HL-60 (cell line): ENCODE results near the gene FGF3.

ENCODE experiments used
- DNase-seq, 2 experiments: peaks; one replicate each; pipeline ENCODE4 v3.0.0-alpha.2; 2010 to 2020; ENCODE audit warnings: low read depth in 1 of 2, low spot score in 1 of 2
- H3K27ac ChIP-seq: fragments of 250-450 bp; sonication (Bioruptor Pico); replicated peaks from 2 replicates; pipeline ENCODE4 v1.5.1; 2020; ENCODE audit warnings: mild to moderate bottlenecking, moderate library complexity
- H3K27me3 ChIP-seq: fragments of 250-450 bp; sonication (Bioruptor Pico); 2 replicates; pipeline ENCODE4 v1.5.1; 2021; ENCODE audit warnings: mild to moderate bottlenecking, moderate library complexity; ENCODE audit not compliant: insufficient read depth, poor library complexity, severe bottlenecking
- H3K4me3 ChIP-seq: replicated peaks from 2 replicates; pipeline ENCODE4 v1.5.1; 2011; ENCODE audit warnings: mild to moderate bottlenecking, control low read depth, low read length; ENCODE audit not compliant: insufficient read depth
- CTCF ChIP-seq: IDR thresholded peaks from one replicate; pipeline ENCODE4 v1.5.1; 2011; ENCODE audit warnings: low read length, control low read depth, inconsistent platforms; ENCODE audit not compliant: insufficient read depth
- GABPA ChIP-seq: IDR thresholded peaks from 2 replicates; pipeline ENCODE4 v1.6.1; 2012; ENCODE audit warnings: low read depth
- POLR2AphosphoS5 ChIP-seq: IDR thresholded peaks from 2 replicates; pipeline ENCODE4 v1.6.1; 2012; ENCODE audit warnings: low read depth
- REST ChIP-seq: IDR thresholded peaks from 2 replicates; pipeline ENCODE4 v1.6.1; 2012; ENCODE audit warnings: low read depth; ENCODE audit not compliant: insufficient replicate concordance
- SPI1 ChIP-seq: IDR thresholded peaks from 2 replicates; pipeline ENCODE4 v1.6.1; 2012; ENCODE audit warnings: low read depth, mild to moderate bottlenecking, borderline replicate concordance

The FGF3 gene

GRCh38 chr11:69801513-69802335 is 17.5 kb downstream of the FGF3 start:
- Histone ChIP-seq H3K4me3 (no peak overlapping the region), H3K27me3 (no peaks in the 10 kb centered on the region), H3K27ac (no peak overlapping the region)
- TF ChIP-seq POLR2AphosphoS5: no peak
- TF ChIP-seq CTCF: peak; percentile 54
- TF ChIP-seq GABPA: no peak
- no peak for DNase-seq

- H3K27me3 ChIP-seq: no peaks in the 10 kb centered on the region
- DNase-seq: no peak
- H3K27ac ChIP-seq: no peak overlapping the region
- TF ChIP-seq SPI1: no peak
- no peak for TF ChIP-seq POLR2AphosphoS5
- TF ChIP-seq REST: no peak
- TF ChIP-seq GABPA: no peak
- TF ChIP-seq CTCF: no peak
- H3K4me3 ChIP-seq: no peak overlapping the region
Observed at GRCh38 chr11:69800278-69800677, 18.9 kb downstream of the FGF3 start.

- DNase-seq: no peak
- no peaks in the 10 kb centered on the region for H3K27me3 ChIP-seq
- H3K27ac ChIP-seq: no peak overlapping the region
- TF ChIP-seq GABPA (no peak), POLR2AphosphoS5 (no peak), SPI1 (no peak), CTCF (no peak), REST (no peak)
- no peak overlapping the region for H3K4me3 ChIP-seq
Observed at GRCh38 chr11:69799582-69799981, 19.6 kb downstream of the FGF3 start.

- no peaks in the 10 kb centered on the region for H3K27me3 ChIP-seq
- H3K4me3 ChIP-seq: no peak overlapping the region
- no peak for DNase-seq
- TF ChIP-seq SPI1: no peak
- no peak for TF ChIP-seq CTCF
- TF ChIP-seq GABPA: no peak
- no peak for TF ChIP-seq REST
- TF ChIP-seq POLR2AphosphoS5: no peak
- no peak overlapping the region for H3K27ac ChIP-seq
Observed at GRCh38 chr11:69799097-69799496, 20.1 kb downstream of the FGF3 start.
